Lower lobe of right lung (tissue), 2 donors: ENCODE measurements around the gene EHMT1. TPM values are rescaled to one million over a fixed set of nuclear protein-coding genes. Genes with fewer than 3 reads are reported as not detected.

Experiments used
- ATAC-seq, 2 donors: fragments of 200-7000 bp; cut with Tn5 transposase; one replicate each; pipeline ENCODE4 v1.9.1; 2020 to 2022; ENCODE audit warnings: mild to moderate bottlenecking in 2 of 2, moderate library complexity in 2 of 2
- DNase-seq: peaks from one replicate; pipeline ENCODE4 v3.0.0-alpha.2; 2020
- H3K27ac ChIP-seq: fragments of 200-600 bp; one replicate; pipeline ENCODE4 v1.8.0; 2022
- H3K27me3 ChIP-seq: fragments of 200-600 bp; one replicate; pipeline ENCODE4 v1.8.0; 2022; ENCODE audit warnings: low read depth
- H3K36me3 ChIP-seq: fragments of 200-600 bp; one replicate; pipeline ENCODE4 v1.8.0; 2022; ENCODE audit warnings: mild to moderate bottlenecking
- H3K4me1 ChIP-seq: fragments of 200-600 bp; one replicate; pipeline ENCODE4 v1.8.0; 2022
- H3K4me3 ChIP-seq: fragments of 200-600 bp; one replicate; pipeline ENCODE4 v1.8.0; 2022; ENCODE audit warnings: mild to moderate bottlenecking
- H3K9me3 ChIP-seq: fragments of 200-600 bp; one replicate; pipeline ENCODE4 v1.8.0; 2022
- CTCF ChIP-seq: fragments of 200-600 bp; IDR thresholded peaks from one replicate; pipeline ENCODE4 v1.8.0; 2022; ENCODE audit warnings: antibody characterized with exemption, mild to moderate bottlenecking
- intact Hi-C: fragments of 100-400 bp; cut with DNase I; formaldehyde crosslinking; loops from one replicate; pipeline ENCODE4 v1.11.0; 2022
- total RNA-seq: library from RNA; stranded (reverse); fragmentation: NEBNext Ultra II Directional; extraction: Animal tissue kit (Norgen Biotek cat#: 25700); gene quantifications from one replicate; pipeline ENCODE4 v1.2.1, GENCODE V29; 2021
- donor health status: DM: no; HTN: yes; CAD: no; lungs with severe emphysema.

Gene EHMT1
- total RNA-seq, 1 donor from 2014 or later = 73.5 TPM

GRCh38 chr9:137827908-137828526, 209.2 kb downstream of the EHMT1 start:
- ATAC-seq = no peak
- no peaks in the 10 kb centered on the region for H3K9me3 ChIP-seq
- TF ChIP-seq CTCF = no peak

GRCh38 chr9:137828527-137829259, 209.9 kb downstream of the EHMT1 start:
- intact Hi-C loops = no loop called here
- Histone ChIP-seq H3K27ac (no peak overlapping the region), H3K36me3 (peaks cover 65% of the 10 kb centered on the region), H3K9me3 (no peaks in the 10 kb centered on the region), H3K27me3 (no peaks in the 10 kb centered on the region), H3K4me1 (no peaks in the 10 kb centered on the region), H3K4me3 (no peak overlapping the region)
- DNase-seq (no peak), ATAC-seq (no peak)
- TF ChIP-seq CTCF = no peak

More at GRCh38 chr9:137827908-137828526, 209.2 kb downstream of the EHMT1 start:
- Histone ChIP-seq H3K27ac (no peak overlapping the region), H3K4me1 (no peaks in the 10 kb centered on the region), H3K4me3 (no peak overlapping the region), H3K36me3 (peaks cover 60% of the 10 kb centered on the region), H3K27me3 (no peaks in the 10 kb centered on the region)
- intact Hi-C loops = no loop called here
- no peak for DNase-seq

GRCh38 chr9:137829260-137829996, 210.6 kb downstream of the EHMT1 start:
- ATAC-seq (no peak), DNase-seq (no peak)
- H3K4me1 ChIP-seq = no peaks in the 10 kb centered on the region
- H3K4me3 ChIP-seq = no peak overlapping the region
- no peaks in the 10 kb centered on the region for H3K9me3 ChIP-seq
- TF ChIP-seq CTCF = no peak
- intact Hi-C loops = no loop called here
- peaks cover 65% of the 10 kb centered on the region for H3K36me3 ChIP-seq
- no peaks in the 10 kb centered on the region for H3K27me3 ChIP-seq
- no peak overlapping the region for H3K27ac ChIP-seq

GRCh38 chr9:137832191-137832700, 213.4 kb downstream of the EHMT1 start:
- H3K4me3 ChIP-seq = no peak overlapping the region
- H3K36me3 ChIP-seq = peaks cover 69% of the 10 kb centered on the region
- no peak for TF ChIP-seq CTCF
- no peak for DNase-seq
- ATAC-seq = no peak
- H3K27ac ChIP-seq = no peak overlapping the region
- intact Hi-C loops = no loop called here
- no peaks in the 10 kb centered on the region for H3K9me3 ChIP-seq
- no peaks in the 10 kb centered on the region for H3K27me3 ChIP-seq
- no peaks in the 10 kb centered on the region for H3K4me1 ChIP-seq

- no peaks in the 10 kb centered on the region for H3K27me3 ChIP-seq
- no peak overlapping the region for H3K4me3 ChIP-seq
- no peak for TF ChIP-seq CTCF
- peaks cover 67% of the 10 kb centered on the region for H3K36me3 ChIP-seq
- H3K9me3 ChIP-seq = no peaks in the 10 kb centered on the region
- intact Hi-C loops = no loop called here
- H3K4me1 ChIP-seq = no peaks in the 10 kb centered on the region
- DNase-seq (no peak), ATAC-seq (no peak)
- H3K27ac ChIP-seq = no peak overlapping the region
These were observed 214.2 kb downstream of the EHMT1 start for GRCh38 chr9:137832830-137833590.
